ENCODE measurements around the gene ELF1.

- TF ChIP-seq HOXB5 (CRISPR knock-in tag; IDR thresholded peaks at IDR 0.05) (no peak), JUNB (IDR thresholded peaks at IDR 0.05) (no peak), MAX (IDR thresholded peaks at IDR 0.05) (no peak), POLR2A (IDR thresholded peaks at IDR 0.05; ENCODE audit: low read length) (no peak), RFX5 (IDR thresholded peaks at IDR 0.05) (no peak), NR3C1 (IDR thresholded peaks at IDR 0.05) (no peak), ESRRA (IDR thresholded peaks at IDR 0.05; ENCODE audit: borderline replicate concordance, low read length) (no peak)
- TF ChIP-seq, protein P1, sequence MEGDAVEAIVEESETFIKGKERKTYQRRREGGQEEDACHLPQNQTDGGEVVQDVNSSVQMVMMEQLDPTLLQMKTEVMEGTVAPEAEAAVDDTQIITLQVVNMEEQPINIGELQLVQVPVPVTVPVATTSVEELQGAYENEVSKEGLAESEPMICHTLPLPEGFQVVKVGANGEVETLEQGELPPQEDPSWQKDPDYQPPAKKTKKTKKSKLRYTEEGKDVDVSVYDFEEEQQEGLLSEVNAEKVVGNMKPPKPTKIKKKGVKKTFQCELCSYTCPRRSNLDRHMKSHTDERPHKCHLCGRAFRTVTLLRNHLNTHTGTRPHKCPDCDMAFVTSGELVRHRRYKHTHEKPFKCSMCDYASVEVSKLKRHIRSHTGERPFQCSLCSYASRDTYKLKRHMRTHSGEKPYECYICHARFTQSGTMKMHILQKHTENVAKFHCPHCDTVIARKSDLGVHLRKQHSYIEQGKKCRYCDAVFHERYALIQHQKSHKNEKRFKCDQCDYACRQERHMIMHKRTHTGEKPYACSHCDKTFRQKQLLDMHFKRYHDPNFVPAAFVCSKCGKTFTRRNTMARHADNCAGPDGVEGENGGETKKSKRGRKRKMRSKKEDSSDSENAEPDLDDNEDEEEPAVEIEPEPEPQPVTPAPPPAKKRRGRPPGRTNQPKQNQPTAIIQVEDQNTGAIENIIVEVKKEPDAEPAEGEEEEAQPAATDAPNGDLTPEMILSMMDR (IDR thresholded peaks at IDR 0.05): no peak
Observed at GRCh38 chr13:40916207-40916998, 102.7 kb downstream of the ELF1 start.
